ENCODE data around the gene LRRC10.

LRRC10 gene

DNA sequence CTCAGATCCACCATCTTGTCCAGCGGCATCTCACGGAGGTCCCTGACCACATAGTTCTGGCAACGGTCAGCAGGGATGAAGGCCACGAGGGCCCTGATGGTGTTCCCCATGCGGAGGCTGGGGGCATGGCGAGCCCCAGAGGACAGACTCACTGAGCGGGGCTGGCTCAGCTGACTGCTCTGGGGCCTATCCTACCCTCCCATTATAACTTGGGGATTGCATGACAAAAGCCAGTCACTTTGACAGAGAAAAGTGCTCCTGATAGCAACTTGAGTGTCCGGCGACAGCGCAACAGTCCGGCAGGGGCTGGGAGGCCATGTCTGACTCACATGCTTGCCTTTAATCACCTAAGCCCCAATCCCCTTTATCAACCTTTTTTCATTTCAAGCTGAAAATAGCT is at the start of gene LRRC10:
Gene LRRC10 (minus strand): TSS at position 179 of the 400 bp plus-strand sequence. CDS start 69 bp downstream, at position 110.
- no peak for DNase-seq

DNA sequence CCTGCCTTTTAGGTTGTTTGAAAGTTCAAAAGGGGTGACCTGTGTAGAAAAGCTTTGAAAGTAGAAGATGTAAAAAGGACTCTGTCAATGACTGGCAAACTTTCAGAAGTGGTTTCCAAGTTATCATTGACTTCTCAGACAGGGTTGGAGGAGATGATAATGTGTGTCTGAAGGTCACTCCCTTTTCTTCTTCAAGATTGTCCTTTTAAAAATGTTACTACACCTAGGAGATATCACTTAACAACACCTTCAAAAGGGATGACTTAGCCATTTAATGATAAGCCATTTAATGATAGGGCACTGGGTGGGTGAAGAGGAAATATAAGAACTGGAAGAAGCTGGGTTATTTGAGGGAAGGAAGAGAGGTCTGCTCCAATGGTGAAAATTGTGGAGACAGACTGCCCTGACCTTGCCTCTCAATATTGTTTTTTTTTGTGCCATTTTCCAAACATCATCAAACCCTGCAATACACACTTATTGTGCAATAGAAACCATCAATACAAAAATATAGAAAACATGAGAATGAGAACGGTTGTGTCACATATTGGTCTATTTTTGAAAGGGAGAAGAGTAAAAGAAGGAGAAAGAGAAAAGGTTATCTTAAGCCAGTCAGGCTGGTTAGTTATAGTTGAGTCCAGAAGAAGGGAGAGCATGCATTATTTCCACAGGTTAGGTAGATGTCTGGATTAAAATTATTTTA is 49.6 kb upstream of the LRRC10 start:
- no peak for DNase-seq

GRCh38 chr12:69658203-69658602 is 47.5 kb upstream of the LRRC10 start:
- DNase-seq: no peak

DNA sequence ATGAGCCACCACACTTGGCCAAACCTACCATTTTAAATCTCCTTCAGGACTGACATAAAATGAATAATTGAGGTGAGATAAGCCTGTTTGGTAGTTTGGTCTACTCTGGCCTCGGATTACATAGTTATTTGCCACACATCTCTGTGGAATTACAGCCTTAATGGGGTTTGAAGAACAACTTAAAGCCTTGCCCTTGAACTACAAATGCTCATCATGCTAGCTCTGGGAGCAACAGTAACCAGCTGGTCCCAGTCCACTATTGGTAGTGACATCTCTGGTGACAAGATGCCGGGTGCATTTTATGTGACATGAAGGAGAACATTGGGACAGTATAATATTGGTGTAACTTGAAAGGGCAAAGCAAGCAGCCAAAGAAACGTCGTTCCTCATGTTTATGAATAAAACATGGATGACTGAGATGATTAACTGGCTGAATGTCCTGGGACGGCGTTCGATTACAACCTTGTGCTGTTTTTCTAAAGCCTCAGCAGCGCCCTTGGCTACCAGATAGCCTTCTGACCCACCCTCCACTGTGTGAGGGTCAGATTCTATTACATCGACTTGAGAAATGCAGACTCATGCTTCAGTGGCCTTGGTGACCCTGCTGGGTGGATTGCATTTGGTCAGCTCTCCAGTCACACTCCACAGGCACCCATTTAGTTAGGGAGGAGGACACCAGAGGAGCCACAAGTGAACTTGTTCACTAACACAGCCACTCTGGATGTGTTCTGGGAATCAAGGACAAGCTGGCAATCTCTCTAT is 46.9 kb upstream of the LRRC10 start:
- DNase-seq: no peak

GRCh38 chr12:69655616-69656340 is 45.1 kb upstream of the LRRC10 start:
- no peak for DNase-seq

GRCh38 chr12:69653703-69654102 is 43.0 kb upstream of the LRRC10 start:
- DNase-seq: no peak

GRCh38 chr12:69651922-69652321 is 41.2 kb upstream of the LRRC10 start:
- DNase-seq: no peak

GRCh38 chr12:69649529-69649928 is 38.8 kb upstream of the LRRC10 start:
- DNase-seq: no peak

- DNase-seq: no peak
These were observed 37.8 kb upstream of the LRRC10 start for GRCh38 chr12:69648476-69648875.

DNA sequence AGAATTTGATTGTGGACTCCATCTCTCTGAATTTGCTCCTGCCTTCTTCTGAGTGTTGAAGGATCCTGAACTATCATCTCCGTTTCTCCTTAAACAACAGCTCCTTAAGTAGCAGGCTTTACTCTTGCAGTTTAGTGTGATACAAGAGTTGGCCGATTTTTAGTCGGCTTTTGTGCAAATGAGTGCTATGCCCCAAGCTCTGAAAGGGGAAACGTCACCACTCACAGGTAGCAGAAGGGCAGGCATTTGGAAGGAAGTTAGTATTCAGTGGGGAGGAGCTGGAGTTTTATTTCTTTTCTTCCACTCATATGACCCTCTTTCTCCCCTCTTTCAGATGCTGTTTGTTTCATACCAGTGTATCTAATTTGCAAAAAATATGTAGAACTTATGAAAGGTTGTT is 36.5 kb upstream of the LRRC10 start:
- DNase-seq: no peak

GRCh38 chr12:69645031-69645430 is 34.3 kb upstream of the LRRC10 start:
- DNase-seq: no peak

DNA sequence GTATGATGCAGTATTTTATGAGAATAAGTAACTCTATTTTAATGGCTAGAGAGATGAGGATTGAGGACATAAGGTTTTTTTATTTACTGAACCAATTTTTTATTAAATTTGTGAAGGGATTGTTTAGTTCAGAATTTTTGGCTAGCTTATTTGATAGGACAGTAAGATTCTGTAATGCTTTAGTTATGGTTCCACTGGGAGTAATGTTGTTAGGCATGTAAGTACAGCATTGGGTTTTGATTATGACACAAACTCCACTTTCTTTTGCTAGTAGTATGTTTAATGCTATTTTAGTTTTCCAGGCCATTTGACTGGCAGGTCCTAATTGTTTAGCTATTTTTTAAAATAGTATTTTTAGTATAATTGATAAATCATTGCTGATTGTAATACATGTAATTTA is 33.8 kb upstream of the LRRC10 start:
- DNase-seq: no peak

- DNase-seq: no peak
These were observed 31.8 kb upstream of the LRRC10 start for GRCh38 chr12:69642531-69642930.

- DNase-seq: no peak
These were observed 30.8 kb upstream of the LRRC10 start for GRCh38 chr12:69641546-69641945.

- DNase-seq: peak; percentile 62
These were observed 28.8 kb upstream of the LRRC10 start for GRCh38 chr12:69639400-69640016.

DNA sequence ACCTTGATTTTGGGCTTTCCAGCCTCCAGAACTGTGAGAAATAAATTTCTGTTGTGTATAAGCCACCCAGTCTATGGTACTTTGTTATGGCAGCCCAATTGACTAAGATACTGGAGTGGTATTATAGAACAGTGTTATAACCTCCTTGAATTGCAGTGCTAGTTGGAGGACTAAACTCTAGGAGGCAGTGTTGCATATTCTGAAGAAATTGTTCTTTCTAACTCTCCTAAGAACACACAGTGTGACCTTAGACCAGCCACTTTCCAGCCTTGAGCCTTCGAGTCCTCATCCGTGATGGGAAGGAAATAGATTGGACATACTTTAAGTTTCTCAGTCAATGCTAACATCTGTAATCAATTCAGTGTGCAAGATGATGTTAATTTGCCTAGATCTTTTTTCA is 22.4 kb upstream of the LRRC10 start:
- DNase-seq: no peak

DNA sequence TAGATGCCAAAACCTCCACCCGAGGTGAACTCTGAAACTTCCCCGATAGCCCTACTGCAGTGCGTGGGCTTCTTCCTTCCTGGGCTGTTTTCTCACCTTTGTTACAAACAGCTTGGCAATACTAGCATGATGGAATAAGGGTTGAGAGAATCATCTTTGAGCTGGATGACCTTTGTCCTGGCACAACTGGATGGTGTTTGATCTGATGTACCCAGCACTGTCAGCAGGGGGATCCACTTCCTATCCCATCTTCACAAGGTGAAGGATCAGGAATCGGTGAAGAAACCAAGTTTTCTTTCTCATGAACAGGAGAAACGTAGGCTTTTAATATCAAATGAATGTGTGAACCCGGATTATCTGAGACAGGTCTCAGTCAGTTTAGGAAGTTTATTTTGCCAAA is 19.5 kb upstream of the LRRC10 start:
- DNase-seq: no peak

DNA sequence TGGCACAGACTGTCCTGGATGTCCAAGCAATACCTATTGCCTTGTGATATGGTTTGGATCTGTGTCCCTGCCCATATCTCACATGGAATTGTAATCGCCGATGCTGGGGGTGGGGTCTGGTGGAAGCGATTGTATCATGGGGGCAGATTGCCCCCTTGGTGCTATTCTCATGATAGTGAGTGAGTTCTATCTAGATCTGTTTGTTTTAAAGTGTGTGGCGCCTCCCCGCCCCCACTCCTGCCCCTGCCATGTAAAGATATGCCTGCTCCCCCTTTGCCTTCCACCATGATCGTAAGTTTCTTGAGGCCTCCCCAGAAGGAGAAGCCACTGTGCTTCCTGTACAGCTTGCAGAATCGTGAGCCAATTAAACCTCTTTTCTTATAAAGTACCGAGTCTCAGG is 16.8 kb upstream of the LRRC10 start:
- DNase-seq: no peak

GRCh38 chr12:69623970-69624369 is 13.3 kb upstream of the LRRC10 start:
- DNase-seq: no peak

DNA sequence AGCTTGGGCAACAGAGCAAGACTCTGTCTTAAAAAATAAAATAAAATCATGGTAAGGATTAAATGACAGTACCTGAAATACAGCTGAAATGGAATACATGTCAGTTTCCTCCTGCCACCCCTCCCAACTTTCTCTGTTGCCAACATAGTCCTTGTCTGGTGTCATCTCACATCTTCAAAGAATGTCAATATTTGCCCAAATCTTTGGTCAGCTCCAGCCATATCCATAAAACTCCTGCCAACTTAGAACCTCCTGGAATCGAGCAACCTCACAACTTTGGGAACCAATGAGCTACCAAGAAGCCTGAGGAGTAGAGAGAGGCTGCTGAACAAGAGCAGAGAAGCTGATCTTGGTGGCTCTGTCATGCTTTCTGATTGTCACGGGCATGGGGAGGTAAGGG is 10.8 kb upstream of the LRRC10 start:
- no peak for DNase-seq

GRCh38 chr12:69620921-69621320 is 10.2 kb upstream of the LRRC10 start:
- no peak for DNase-seq

- DNase-seq: no peak
These were observed 9.4 kb upstream of the LRRC10 start for GRCh38 chr12:69620077-69620476.

- DNase-seq: no peak
These were observed 8.3 kb upstream of the LRRC10 start for GRCh38 chr12:69619050-69619449.
